ENCODE data around the gene ENAH. TPM values are rescaled to one million over a fixed set of nuclear protein-coding genes. Genes with fewer than 3 reads are reported as not detected.

The ENAH gene
- total RNA-seq (2022) (346 and 420 TPM in 2 replicates), Bru-seq, nascent RNA (percentile 96 among the genes with signal in this experiment), BruChase-seq, experiment 1, labeled RNA remaining after a 6-hour chase (percentile 95 among the genes with signal in this experiment), BruChase-seq, experiment 2, labeled RNA remaining after a 2-hour chase (percentile 92 among the genes with signal in this experiment)
- long read RNA-seq, full-length matches to known transcripts = 39 of 239 reads
- long read RNA-seq, partial matches to known transcripts = 46 of 239 reads
- long read RNA-seq, other reads (novel, unspliced or antisense) = 154 of 239 reads

DNA sequence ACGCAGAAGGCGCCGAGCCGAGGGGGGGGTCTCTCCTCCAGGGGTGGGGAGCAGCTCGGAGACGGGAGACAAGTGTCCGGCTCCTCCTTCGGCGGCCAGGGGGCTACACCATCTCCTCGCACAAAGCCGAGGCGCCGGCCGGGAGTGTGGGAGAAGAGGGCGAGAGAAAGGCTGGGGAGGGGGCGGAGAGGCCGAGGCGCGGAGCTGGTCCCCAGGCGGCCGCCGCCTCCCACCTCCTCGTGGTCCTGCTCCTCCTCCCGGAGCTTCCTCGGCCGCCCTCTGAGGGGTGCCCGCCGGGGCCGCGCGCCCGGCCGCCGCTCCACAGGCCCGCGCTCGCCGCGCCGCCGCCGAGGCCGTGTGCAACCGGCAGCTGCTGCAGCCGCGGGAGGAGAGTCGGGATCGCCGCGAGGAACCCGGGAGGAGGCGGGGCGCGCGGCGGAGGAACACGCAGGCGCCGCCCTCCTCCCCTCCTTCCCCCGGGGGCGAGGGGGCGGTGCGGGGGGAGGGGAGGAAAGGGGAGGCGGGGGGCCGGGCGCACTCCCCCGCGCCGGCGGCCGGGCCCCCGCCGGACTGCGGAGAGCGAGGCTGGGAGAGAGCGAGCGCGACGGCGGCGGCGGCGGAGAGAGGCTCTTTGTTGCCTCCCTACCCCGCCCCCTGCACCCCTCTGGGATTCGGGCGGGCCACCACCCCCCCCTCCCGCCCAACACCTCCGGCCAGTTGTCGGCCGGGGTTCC, at the start of gene ENAH:
ENAH (minus strand) TSS at position 395 of the 734 bp plus-strand sequence. CDS start 433 bp downstream, outside the sequence.
- intact Hi-C loops (cut with micrococcal nuclease) = loop anchor here (2.0 kb wide), 1 partner anchor 192 kb away; no protein-coding TSS in a partner anchor
- H3K4me3 Mint-ChIP-seq (ENCODE audit: unreplicated experiment) = peak within 1 kb of the TSS; percentile 99
- POLR2A ChIA-PET = interaction anchor here (0.6 to 10.7 kb wide), 53 partner anchors 9 to 416 kb away, joined by 3 to 243 read pairs (median 5); partner anchors contain the start of genes EPHX1, H3-3A, LBR and PYCR2
- DNase-seq (ENCODE audit: unreplicated experiment) = peak; percentile 93
- H3K27ac Mint-ChIP-seq (ENCODE audit: low read depth, unreplicated experiment) = peak within 1 kb of the TSS; percentile 94
- H3K4me1 Mint-ChIP-seq (ENCODE audit: insufficient read depth, unreplicated experiment) = peaks cover 67% of the 10 kb centered on the region
- H3K27me3 Mint-ChIP-seq (ENCODE audit: insufficient read depth, unreplicated experiment) = no peaks in the 10 kb centered on the region
- TF ChIP-seq, protein P1, sequence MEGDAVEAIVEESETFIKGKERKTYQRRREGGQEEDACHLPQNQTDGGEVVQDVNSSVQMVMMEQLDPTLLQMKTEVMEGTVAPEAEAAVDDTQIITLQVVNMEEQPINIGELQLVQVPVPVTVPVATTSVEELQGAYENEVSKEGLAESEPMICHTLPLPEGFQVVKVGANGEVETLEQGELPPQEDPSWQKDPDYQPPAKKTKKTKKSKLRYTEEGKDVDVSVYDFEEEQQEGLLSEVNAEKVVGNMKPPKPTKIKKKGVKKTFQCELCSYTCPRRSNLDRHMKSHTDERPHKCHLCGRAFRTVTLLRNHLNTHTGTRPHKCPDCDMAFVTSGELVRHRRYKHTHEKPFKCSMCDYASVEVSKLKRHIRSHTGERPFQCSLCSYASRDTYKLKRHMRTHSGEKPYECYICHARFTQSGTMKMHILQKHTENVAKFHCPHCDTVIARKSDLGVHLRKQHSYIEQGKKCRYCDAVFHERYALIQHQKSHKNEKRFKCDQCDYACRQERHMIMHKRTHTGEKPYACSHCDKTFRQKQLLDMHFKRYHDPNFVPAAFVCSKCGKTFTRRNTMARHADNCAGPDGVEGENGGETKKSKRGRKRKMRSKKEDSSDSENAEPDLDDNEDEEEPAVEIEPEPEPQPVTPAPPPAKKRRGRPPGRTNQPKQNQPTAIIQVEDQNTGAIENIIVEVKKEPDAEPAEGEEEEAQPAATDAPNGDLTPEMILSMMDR (IDR thresholded peaks at IDR 0.05; ENCODE audit: unreplicated experiment) = no peak
- peaks cover 15% of the 10 kb centered on the region for H3K36me3 Mint-ChIP-seq (ENCODE audit: insufficient read depth, unreplicated experiment)
- CTCF ChIA-PET = interaction anchor here (0.6 to 2.6 kb wide), 7 partner anchors 57 to 193 kb away, joined by 3 to 14 read pairs (median 4); partner anchors contain the start of gene SRP9
- no peaks in the 10 kb centered on the region for H3K9me3 Mint-ChIP-seq (ENCODE audit: unreplicated experiment)
- no TSS peak for BruUV-seq (replicated peaks)

DNA sequence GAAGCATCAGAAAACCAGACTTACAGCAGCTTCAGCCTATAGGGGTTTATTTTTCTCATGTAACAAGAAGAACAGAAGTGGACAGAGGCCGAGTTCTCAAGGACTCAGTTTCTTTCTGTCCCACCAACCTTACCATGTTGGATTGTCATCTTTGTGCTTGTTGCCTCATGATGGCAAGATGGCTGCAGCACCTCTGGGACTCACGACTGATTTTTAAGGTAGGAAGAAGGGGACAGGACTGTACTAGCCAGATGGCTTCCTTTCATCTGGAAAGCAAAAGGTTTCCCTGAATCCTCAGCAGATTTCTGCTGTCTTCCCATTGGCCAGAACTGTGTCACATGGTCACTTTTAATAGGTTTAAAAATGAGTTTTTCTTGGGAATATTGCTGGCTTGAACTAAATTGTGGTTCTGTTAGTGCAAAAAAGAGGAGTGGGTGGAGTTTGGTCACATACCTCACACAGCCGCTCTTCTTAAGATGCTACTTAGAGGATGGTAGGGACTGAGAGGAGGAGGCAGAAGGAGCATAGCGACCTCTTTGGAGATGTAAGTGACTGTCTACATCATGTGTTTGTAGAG, 48.1 kb upstream of the ENAH start:
- H3K4me1 Mint-ChIP-seq (ENCODE audit: insufficient read depth, unreplicated experiment) = peaks cover 23% of the 10 kb centered on the region

DNA sequence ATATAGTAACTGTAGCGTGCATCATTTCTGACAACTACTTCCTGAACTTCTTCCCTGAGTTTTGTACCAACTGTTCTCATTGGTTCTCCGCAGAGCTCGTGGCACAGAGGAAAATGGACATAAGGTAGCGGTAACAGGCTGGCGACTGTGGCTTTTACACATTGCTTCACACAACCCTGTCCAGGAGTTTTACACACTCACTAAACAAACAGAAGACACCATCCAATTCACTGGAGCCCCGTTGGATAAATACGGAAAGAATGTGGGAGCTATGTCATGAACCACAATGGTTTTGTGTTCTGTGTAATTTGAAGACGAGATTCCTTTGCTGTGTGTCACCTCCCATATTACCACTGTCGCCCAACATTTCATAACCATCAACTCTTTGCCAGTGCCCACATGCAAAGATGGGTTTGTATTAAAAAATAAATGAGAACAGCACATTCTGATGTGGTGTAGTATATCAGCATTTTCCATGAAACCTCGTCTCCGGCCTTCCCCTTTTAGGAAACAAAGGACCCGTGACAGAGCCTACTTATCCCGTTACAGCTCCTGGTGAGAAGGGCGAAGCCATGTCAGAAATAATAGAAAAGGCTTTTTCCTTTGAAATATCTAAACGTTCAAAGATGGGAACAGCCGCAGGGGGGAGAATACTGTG, 47.4 kb upstream of the ENAH start:
- Mint-ChIP-seq H3K36me3 (ENCODE audit: insufficient read depth, unreplicated experiment) (peaks cover 12% of the 10 kb centered on the region), H3K4me1 (ENCODE audit: insufficient read depth, unreplicated experiment) (peaks cover 25% of the 10 kb centered on the region), H3K4me3 (ENCODE audit: unreplicated experiment) (peak overlapping the region; percentile 68), H3K27ac (ENCODE audit: low read depth, unreplicated experiment) (peak overlapping the region; percentile 94), H3K9me3 (ENCODE audit: unreplicated experiment) (peaks cover 3% of the 10 kb centered on the region), H3K27me3 (ENCODE audit: insufficient read depth, unreplicated experiment) (no peaks in the 10 kb centered on the region)
- intact Hi-C loops (cut with micrococcal nuclease) = loop anchor here (5.0 kb wide), 3 partner anchors 37 to 72 kb away; no protein-coding TSS in a partner anchor
- POLR2A ChIA-PET = interaction anchor here (0.6 to 10.0 kb wide), 52 partner anchors 10 to 1858 kb away, joined by 3 to 189 read pairs (median 4); partner anchors contain the start of genes ENAH, H3-3A, LBR and PYCR2
- TF ChIP-seq, protein P1 (IDR thresholded peaks at IDR 0.05; ENCODE audit: unreplicated experiment) = no peak
- DNase-seq (ENCODE audit: unreplicated experiment) = peak; percentile 100
- CTCF ChIA-PET = interaction anchor here (0.6 to 8.6 kb wide), 20 partner anchors 9 to 1186 kb away, joined by 3 to 50 read pairs (median 4); partner anchors contain the start of gene SRP9
- no TSS peak for BruUV-seq (replicated peaks)

More for the DNA sequence above, 48.1 kb upstream of the ENAH start:
- TF ChIP-seq, protein P1 (IDR thresholded peaks at IDR 0.05; ENCODE audit: unreplicated experiment) = no peak
- peaks cover 12% of the 10 kb centered on the region for H3K36me3 Mint-ChIP-seq (ENCODE audit: insufficient read depth, unreplicated experiment)
- H3K9me3 Mint-ChIP-seq (ENCODE audit: unreplicated experiment) = no peaks in the 10 kb centered on the region
- H3K27me3 Mint-ChIP-seq (ENCODE audit: insufficient read depth, unreplicated experiment) = no peaks in the 10 kb centered on the region
- ChIA-PET POLR2A (interaction anchor here (0.6 to 10.0 kb wide), 40 partner anchors 9 to 362 kb away, joined by 3 to 189 read pairs (median 6); partner anchors contain the start of genes ENAH, H3-3A, LBR and PYCR2), CTCF (interaction anchor here (0.6 to 8.6 kb wide), 13 partner anchors 8 to 1187 kb away, joined by 3 to 50 read pairs (median 4); partner anchors contain the start of gene SRP9)
- BruUV-seq (replicated peaks) = no TSS peak
- intact Hi-C loops (cut with micrococcal nuclease) = loop anchor here (5.0 kb wide), 3 partner anchors 36 to 71 kb away; no protein-coding TSS in a partner anchor
- peak overlapping the region; percentile 68 for H3K4me3 Mint-ChIP-seq (ENCODE audit: unreplicated experiment)
- no peak for DNase-seq (ENCODE audit: unreplicated experiment)
- H3K27ac Mint-ChIP-seq (ENCODE audit: low read depth, unreplicated experiment) = peak overlapping the region; percentile 94

Data from MCF 10A (cell line).